Measurements from ENCODE around the gene ZNF571.

ZNF571 gene

GRCh38 chr19:37594304-37594981 is at the start of gene ZNF571, which contains the start of gene ZNF540:
Gene ZNF571 (minus strand): TSS chr19:37594792. CDS start chr19:37586676, 8,116 bp downstream.
Gene ZNF540 (plus strand): TSS chr19:37594876. CDS start chr19:37598448, 3,572 bp downstream.
- peak; percentile 92 for DNase-seq

DNA sequence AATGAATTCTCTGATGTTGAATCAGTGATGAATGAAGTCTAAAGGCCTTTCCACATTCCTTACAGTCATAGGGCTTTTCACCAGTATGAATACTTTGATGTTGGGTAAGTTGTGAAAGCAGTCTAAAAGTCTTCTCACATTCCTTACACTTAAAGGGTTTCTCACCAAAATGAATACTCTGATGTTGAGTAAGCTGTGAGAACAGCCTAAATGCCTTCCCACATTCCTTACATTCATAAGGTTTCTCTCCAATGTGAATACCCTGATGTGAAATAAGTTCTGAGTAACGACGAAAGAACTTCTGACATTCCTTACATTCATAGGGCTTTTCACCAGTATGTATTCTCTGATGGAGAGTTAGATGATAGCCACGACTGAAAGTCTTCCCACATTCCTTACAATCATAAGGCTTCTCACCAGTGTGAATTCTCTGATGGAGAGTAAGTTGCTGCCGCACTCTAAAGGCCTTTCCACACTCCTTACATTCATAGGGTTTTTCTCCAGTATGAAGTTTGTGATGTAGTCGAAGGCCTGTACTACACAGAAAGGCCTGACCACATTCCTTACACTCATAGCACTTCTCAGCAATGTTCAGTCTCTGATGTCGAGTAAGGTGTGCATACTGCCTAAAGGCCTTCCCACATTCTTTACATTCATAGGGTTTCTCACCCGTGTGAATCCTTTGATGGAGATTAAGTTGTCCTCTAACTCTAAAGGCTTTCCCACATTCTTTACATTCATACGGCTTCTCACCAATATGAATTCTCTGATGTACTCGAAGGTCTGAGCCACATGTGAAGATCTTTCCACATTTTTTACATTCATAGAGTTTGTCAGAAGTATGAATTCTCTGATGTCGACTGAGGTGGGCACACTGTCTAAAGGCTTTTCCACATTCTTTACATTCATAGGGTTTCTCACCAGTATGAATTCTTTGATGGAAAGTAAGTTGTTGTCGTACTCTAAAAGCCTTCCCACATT is 40.8 kb upstream of the ZNF571 start:
- no peak for DNase-seq

GRCh38 chr19:37594982-37595382 is 390 bp upstream of the ZNF571 start:
- DNase-seq = peak; percentile 37

GRCh38 chr19:37593996-37594303 is 642 bp downstream of the ZNF571 start:
- no peak for DNase-seq

- no peak for DNase-seq
Measured at GRCh38 chr19:37583340-37583739, 11.3 kb downstream of the ZNF571 start.

GRCh38 chr19:37572203-37572602 is 22.4 kb downstream of the ZNF571 start:
- DNase-seq = no peak

GRCh38 chr19:37565370-37565669 is 29.3 kb downstream of the ZNF571 start:
- no peak for DNase-seq

DNA sequence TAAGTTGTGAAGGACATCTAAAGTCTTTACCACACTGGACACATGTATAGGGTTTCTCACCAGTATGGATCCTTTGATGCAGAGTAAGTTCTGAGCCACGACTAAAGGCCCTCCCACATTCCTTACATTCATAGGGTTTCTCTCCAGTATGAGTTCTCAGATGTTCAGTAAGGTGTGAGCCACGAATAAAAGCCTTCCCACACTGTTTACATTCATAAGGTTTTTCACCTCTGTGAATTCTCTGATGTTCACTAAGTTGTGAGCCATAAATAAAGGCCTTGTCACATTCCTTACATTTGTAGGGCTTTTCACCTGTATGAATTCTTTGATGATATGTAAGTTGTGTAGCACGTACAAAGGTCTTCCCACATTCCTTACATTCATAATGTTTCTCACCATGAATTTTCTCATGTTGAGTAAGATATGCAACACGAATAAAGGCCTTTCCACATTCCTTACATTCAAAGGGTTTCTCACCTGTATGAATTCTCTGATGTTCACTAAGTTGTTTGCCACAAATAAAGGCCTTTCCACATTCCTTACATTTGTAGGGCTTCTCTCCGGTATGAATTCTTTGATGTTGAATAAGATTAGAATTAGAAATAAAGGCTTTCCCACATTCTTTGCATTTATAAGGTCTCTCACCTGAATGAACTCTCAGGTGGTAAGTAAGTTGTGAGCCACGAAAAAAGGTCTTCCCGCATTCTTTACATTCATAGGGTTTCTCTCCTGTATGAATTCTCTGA is 29.8 kb downstream of the ZNF571 start:
- no peak for DNase-seq

DNA sequence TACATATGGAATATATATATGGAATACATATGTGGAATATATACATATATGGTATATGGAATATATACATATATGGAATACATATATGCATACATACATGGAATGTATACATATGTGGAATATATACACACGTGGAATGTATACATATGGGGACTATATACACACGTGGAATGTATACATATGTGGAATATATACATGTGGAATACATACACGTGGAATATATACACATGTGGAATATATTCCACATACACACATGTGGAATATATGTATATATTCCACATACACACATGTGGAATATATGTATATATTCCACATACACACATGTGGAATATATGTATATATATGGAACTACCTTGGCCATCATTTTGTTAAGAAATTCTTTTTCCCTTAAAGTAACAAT is 31.1 kb downstream of the ZNF571 start:
- no peak for DNase-seq

- peak; percentile 75 for DNase-seq
Measured at GRCh38 chr19:37551129-37551993, 43.2 kb downstream of the ZNF571 start.

- DNase-seq = no peak
Measured at GRCh38 chr19:37537391-37537947, 57.1 kb downstream of the ZNF571 start.

DNA sequence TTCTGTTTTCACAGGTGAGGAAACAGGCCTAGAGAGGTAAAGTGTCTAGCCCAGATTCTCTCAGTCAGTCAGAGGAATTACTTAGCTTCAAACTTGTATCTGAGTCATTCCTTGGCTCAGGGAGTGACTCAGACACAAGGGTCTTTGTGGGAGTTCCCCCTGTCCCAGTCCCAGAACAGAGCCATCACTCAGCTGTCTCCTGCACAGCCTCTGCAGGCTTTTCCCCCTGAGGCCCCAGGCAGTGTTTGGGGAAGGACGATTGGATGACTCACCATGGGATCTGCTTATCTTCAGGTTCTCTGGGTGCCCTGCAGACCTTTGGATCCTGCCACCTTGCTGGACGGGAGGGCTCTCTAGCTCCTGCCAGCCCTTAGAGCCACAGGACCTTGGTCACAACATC is 74.7 kb downstream of the ZNF571 start:
- no peak for DNase-seq
